HepG2 (cell line): ENCODE data around the gene RPUSD4. TPM values are rescaled to one million over a fixed set of nuclear protein-coding genes. Genes with fewer than 3 reads are reported as not detected.

Experiments
- ETV6 ChIP-seq: sonication (generic); formaldehyde crosslinking; conservative IDR thresholded peaks from 2 replicates; pipeline ENCODE4 v1.4.0; 2020; ENCODE audit warnings: missing genetic modification reagents
- HNF4G ChIP-seq, 2 experiments: sonication (generic) in 1 of 2; formaldehyde crosslinking in 1 of 2; IDR thresholded peaks; 2 replicates each; pipeline versions ENCODE4 v1.4.0 to v1.6.1; 2011 to 2020; ENCODE audit warnings: borderline replicate concordance in 2 of 2, low read depth in 2 of 2, mild to moderate bottlenecking in 2 of 2, low read length in 1 of 2, missing genetic modification reagents in 1 of 2, moderate library complexity in 1 of 2
- RXRB ChIP-seq: IDR thresholded peaks from 2 replicates; pipeline ENCODE4 v1.6.1; 2016; ENCODE audit warnings: borderline replicate concordance, missing genetic modification reagents, missing compliant biosample characterization
- SMAD3 ChIP-seq: sonication (generic); formaldehyde crosslinking; IDR thresholded peaks from 2 replicates; pipeline ENCODE4 v1.4.0; 2020; ENCODE audit warnings: missing genetic modification reagents
- polyA plus RNA-seq, 8 experiments: library from polyadenylated mRNA; depleted of rRNA in 3 of 8; stranded (reverse) in 7 of 8; unstranded in 1 of 8; fragments of >200 nt; fragmentation: Illumina TruSeq in 4 of 8; extraction: Trizol in 4 of 8; gene quantifications; 2 replicates each; pipeline versions ENCODE4 v1.2.1 to v1.2.3, GENCODE V29; 2011 to 2016; ENCODE audit warnings: low read depth in 4 of 8, missing spikeins in 1 of 8, mixed read lengths in 1 of 8; ENCODE audit not compliant: insufficient read depth in 1 of 8
- total RNA-seq, 5 experiments: library from RNA; depleted of rRNA; stranded (reverse); fragments of >200 nt; fragmentation: Illumina TruSeq; extraction: Trizol; gene quantifications; 2 replicates each; pipeline ENCODE4 v1.2.3, GENCODE V29; 2016; ENCODE audit warnings: low read depth in 1 of 5
- TF ChIP-seq, protein P1 (sequence below): sonication (generic); formaldehyde crosslinking; IDR thresholded peaks from 2 replicates; pipeline ENCODE4 v1.5.1; 2020; ENCODE audit warnings: mild to moderate bottlenecking, missing genetic modification reagents, borderline replicate concordance
- TF ChIP-seq, protein P2 (sequence below): IDR thresholded peaks from 2 replicates; pipeline ENCODE4 v1.6.1; 2012; ENCODE audit warnings: low read depth, low read length, improper control_type of control experiment
- TF ChIP-seq, protein P3 (sequence below): sonication (generic); formaldehyde crosslinking; IDR thresholded peaks from 2 replicates; pipeline ENCODE4 v1.5.0; 2020; ENCODE audit warnings: missing genetic modification reagents, mild to moderate bottlenecking, borderline replicate concordance
- TF ChIP-seq, protein P4 (sequence below): sonication (generic); formaldehyde crosslinking; IDR thresholded peaks from 2 replicates; pipeline ENCODE4 v1.4.0; 2020; ENCODE audit warnings: mild to moderate bottlenecking, missing genetic modification reagents
- TF ChIP-seq, protein P5 (sequence below): sonication (generic); formaldehyde crosslinking; conservative IDR thresholded peaks from 2 replicates; pipeline ENCODE4 v1.8.0; 2022; ENCODE audit warnings: mild to moderate bottlenecking, moderate library complexity, missing genetic modification reagents
- TF ChIP-seq, protein P6 (sequence below): sonication (generic); formaldehyde crosslinking; IDR thresholded peaks from 2 replicates; pipeline ENCODE4 v1.4.0; 2020; ENCODE audit warnings: missing genetic modification reagents

RPUSD4 gene
- total and polyA plus RNA-seq, 2 of the 13 experiments (the other 11 are each of a cell fraction or from before 2014, with no cell fraction given): 45.0 to 52.9 TPM

DNA sequence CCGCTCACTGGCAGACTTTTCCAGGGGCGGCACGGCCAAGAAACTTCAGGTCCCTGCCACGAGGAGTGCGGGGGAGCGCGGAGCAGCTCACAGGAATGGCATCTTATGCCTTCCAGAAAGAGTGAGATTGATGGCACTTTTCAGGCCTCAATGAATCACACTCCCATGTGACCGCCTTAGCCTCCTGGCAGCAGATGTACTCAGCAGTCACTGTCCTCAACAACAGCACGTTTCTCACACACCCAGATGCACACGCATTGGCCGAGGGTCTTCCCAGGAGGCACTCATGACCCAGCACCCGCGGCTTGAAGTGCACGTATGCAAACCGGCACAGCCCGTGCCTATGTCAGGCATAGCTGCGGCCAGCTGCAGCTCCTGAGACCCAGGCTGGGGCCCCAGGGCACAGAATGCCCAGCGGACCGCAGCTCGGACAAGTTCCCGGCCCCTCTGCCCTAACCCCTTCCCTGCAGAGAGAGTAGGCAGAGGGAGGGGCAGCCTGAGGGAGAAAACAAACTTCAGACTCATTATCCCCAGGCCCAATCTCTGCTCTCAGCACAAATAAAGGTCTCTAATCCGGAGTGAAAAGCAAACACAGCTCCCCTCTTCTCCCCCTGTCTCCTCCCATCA lies 48.3 kb downstream of the RPUSD4 start (continued):
- TF ChIP-seq, protein P1, sequence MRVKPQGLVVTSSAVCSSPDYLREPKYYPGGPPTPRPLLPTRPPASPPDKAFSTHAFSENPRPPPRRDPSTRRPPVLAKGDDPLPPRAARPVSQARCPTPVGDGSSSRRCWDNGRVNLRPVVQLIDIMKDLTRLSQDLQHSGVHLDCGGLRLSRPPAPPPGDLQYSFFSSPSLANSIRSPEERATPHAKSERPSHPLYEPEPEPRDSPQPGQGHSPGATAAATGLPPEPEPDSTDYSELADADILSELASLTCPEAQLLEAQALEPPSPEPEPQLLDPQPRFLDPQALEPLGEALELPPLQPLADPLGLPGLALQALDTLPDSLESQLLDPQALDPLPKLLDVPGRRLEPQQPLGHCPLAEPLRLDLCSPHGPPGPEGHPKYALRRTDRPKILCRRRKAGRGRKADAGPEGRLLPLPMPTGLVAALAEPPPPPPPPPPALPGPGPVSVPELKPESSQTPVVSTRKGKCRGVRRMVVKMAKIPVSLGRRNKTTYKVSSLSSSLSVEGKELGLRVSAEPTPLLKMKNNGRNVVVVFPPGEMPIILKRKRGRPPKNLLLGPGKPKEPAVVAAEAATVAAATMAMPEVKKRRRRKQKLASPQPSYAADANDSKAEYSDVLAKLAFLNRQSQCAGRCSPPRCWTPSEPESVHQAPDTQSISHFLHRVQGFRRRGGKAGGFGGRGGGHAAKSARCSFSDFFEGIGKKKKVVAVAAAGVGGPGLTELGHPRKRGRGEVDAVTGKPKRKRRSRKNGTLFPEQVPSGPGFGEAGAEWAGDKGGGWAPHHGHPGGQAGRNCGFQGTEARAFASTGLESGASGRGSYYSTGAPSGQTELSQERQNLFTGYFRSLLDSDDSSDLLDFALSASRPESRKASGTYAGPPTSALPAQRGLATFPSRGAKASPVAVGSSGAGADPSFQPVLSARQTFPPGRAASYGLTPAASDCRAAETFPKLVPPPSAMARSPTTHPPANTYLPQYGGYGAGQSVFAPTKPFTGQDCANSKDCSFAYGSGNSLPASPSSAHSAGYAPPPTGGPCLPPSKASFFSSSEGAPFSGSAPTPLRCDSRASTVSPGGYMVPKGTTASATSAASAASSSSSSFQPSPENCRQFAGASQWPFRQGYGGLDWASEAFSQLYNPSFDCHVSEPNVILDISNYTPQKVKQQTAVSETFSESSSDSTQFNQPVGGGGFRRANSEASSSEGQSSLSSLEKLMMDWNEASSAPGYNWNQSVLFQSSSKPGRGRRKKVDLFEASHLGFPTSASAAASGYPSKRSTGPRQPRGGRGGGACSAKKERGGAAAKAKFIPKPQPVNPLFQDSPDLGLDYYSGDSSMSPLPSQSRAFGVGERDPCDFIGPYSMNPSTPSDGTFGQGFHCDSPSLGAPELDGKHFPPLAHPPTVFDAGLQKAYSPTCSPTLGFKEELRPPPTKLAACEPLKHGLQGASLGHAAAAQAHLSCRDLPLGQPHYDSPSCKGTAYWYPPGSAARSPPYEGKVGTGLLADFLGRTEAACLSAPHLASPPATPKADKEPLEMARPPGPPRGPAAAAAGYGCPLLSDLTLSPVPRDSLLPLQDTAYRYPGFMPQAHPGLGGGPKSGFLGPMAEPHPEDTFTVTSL: no peak
- TF ChIP-seq SMAD3 (CRISPR knock-in tag): no peak
- no peak for TF ChIP-seq RXRB
- TF ChIP-seq, protein P2, sequence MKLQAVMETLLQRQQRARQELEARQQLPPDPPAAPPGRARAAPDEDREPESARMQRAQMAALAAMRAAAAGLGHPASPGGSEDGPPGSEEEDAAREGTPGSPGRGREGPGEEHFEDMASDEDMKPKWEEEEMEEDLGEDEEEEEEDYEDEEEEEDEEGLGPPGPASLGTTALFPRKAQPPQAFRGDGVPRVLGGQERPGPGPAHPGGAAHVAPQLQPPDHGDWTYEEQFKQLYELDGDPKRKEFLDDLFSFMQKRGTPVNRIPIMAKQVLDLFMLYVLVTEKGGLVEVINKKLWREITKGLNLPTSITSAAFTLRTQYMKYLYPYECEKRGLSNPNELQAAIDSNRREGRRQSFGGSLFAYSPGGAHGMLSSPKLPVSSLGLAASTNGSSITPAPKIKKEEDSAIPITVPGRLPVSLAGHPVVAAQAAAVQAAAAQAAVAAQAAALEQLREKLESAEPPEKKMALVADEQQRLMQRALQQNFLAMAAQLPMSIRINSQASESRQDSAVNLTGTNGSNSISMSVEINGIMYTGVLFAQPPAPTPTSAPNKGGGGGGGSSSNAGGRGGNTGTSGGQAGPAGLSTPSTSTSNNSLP: no peak
- TF ChIP-seq, protein P3, sequence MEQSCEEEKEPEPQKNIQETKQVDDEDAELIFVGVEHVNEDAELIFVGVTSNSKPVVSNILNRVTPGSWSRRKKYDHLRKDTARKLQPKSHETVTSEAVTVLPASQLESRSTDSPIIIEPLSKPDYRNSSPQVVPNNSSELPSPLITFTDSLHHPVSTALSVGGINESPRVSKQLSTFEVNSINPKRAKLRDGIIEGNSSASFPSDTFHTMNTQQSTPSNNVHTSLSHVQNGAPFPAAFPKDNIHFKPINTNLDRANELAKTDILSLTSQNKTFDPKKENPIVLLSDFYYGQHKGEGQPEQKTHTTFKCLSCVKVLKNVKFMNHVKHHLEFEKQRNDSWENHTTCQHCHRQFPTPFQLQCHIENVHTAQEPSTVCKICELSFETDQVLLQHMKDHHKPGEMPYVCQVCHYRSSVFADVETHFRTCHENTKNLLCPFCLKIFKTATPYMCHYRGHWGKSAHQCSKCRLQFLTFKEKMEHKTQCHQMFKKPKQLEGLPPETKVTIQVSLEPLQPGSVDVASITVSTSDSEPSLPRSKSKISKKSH (CRISPR knock-in tag): peak; percentile 59
- TF ChIP-seq, protein P4, sequence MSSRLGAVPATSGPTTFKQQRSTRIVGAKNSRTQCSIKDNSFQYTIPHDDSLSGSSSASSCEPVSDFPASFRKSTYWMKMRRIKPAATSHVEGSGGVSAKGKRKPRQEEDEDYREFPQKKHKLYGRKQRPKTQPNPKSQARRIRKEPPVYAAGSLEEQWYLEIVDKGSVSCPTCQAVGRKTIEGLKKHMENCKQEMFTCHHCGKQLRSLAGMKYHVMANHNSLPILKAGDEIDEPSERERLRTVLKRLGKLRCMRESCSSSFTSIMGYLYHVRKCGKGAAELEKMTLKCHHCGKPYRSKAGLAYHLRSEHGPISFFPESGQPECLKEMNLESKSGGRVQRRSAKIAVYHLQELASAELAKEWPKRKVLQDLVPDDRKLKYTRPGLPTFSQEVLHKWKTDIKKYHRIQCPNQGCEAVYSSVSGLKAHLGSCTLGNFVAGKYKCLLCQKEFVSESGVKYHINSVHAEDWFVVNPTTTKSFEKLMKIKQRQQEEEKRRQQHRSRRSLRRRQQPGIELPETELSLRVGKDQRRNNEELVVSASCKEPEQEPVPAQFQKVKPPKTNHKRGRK (CRISPR knock-in tag): 0 out of 2 replicates have a peak, but pooled peaks have one; percentile 13
- TF ChIP-seq ETV6: no peak
- TF ChIP-seq, protein P5, sequence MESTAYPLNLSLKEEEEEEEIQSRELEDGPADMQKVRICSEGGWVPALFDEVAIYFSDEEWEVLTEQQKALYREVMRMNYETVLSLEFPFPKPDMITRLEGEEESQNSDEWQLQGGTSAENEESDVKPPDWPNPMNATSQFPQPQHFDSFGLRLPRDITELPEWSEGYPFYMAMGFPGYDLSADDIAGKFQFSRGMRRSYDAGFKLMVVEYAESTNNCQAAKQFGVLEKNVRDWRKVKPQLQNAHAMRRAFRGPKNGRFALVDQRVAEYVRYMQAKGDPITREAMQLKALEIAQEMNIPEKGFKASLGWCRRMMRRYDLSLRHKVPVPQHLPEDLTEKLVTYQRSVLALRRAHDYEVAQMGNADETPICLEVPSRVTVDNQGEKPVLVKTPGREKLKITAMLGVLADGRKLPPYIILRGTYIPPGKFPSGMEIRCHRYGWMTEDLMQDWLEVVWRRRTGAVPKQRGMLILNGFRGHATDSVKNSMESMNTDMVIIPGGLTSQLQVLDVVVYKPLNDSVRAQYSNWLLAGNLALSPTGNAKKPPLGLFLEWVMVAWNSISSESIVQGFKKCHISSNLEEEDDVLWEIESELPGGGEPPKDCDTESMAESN (CRISPR knock-in tag): no peak
- TF ChIP-seq, protein P6, sequence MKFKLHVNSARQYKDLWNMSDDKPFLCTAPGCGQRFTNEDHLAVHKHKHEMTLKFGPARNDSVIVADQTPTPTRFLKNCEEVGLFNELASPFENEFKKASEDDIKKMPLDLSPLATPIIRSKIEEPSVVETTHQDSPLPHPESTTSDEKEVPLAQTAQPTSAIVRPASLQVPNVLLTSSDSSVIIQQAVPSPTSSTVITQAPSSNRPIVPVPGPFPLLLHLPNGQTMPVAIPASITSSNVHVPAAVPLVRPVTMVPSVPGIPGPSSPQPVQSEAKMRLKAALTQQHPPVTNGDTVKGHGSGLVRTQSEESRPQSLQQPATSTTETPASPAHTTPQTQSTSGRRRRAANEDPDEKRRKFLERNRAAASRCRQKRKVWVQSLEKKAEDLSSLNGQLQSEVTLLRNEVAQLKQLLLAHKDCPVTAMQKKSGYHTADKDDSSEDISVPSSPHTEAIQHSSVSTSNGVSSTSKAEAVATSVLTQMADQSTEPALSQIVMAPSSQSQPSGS (CRISPR knock-in tag): 0 out of 2 replicates have a peak, but pooled peaks have one; percentile 23
- TF ChIP-seq HNF4G (IDR thresholded peaks at IDR 0.05; ENCODE audit: borderline replicate concordance, low read depth, low read length): no peak; the same call in 1 of the 2 replicates
- no peak for TF ChIP-seq HNF4G (CRISPR knock-in tag; IDR thresholded peaks at IDR 0.05; ENCODE audit: borderline replicate concordance, low read depth)
